Ectodermal cell (in vitro differentiated cells): ENCODE measurements around the gene C18orf63. TPM values are rescaled to one million over a fixed set of nuclear protein-coding genes. Genes with fewer than 3 reads are reported as not detected.

Source experiments
- H3K27ac ChIP-seq: 2 replicates; pipeline ENCODE4 v1.7.0; 2013; ENCODE audit warnings: mild to moderate bottlenecking, low read depth, low read length; ENCODE audit not compliant: insufficient read depth, poor library complexity, severe bottlenecking
- H3K27me3 ChIP-seq: 2 replicates; pipeline ENCODE4 v1.7.0; 2013; ENCODE audit warnings: mild to moderate bottlenecking, low read length; ENCODE audit not compliant: insufficient read depth, control insufficient read depth, poor library complexity, severe bottlenecking
- H3K36me3 ChIP-seq: one replicate; pipeline ENCODE4 v1.7.0; 2013; ENCODE audit warnings: low read length; ENCODE audit not compliant: control insufficient read depth, insufficient read depth
- H3K4me1 ChIP-seq: one replicate; pipeline ENCODE4 v1.7.0; 2013; ENCODE audit warnings: low read length; ENCODE audit not compliant: control insufficient read depth, insufficient read depth
- H3K4me3 ChIP-seq: 2 replicates; pipeline ENCODE4 v1.7.0; 2013; ENCODE audit warnings: low read depth, low read length, control low read depth; ENCODE audit not compliant: insufficient read depth
- H3K9me3 ChIP-seq: 2 replicates; pipeline ENCODE4 v1.7.0; 2013; ENCODE audit warnings: mild to moderate bottlenecking, low read length, moderate library complexity; ENCODE audit not compliant: control insufficient read depth
- whole genome bisulfite sequencing, 2 experiments: methylation state at CpG; one replicate each; pipeline ENCODE4 v1.1.7; 2013; ENCODE audit warnings: missing lambda C conversion rate in 2 of 2; 5-methylcytosine and 5-hydroxymethylcytosine counted together
- polyA plus RNA-seq, 4 experiments: library from polyadenylated mRNA; stranded (reverse); fragments of 50-300 nt; gene quantifications; one replicate each; pipeline ENCODE4 v1.2.3, GENCODE V29; 2013

C18orf63 gene
- polyA plus RNA-seq (2013, experiment 1 of 4): not detected
- not detected for polyA plus RNA-seq (2013, experiment 2 of 4)
- not detected for polyA plus RNA-seq (2013, experiment 3 of 4)
- polyA plus RNA-seq (2013, experiment 4 of 4): not detected

GRCh38 chr18:74315464-74316256 lies at the start of gene C18orf63:
C18orf63 (plus strand) TSS chr18:74315839; CDS start chr18:74317866, 2,027 bp downstream.
- Histone ChIP-seq H3K27me3 (no peaks in the 10 kb centered on the region), H3K9me3 (no peaks in the 10 kb centered on the region), H3K36me3 (no peaks in the 10 kb centered on the region), H3K4me1 (no peaks in the 10 kb centered on the region), H3K4me3 (no peak within 1 kb of the TSS), H3K27ac (no peak within 1 kb of the TSS)
- WGBS, 2 experiments: 91 to 92% methylated on average over 51 of the region's 51 CpGs

GRCh38 chr18:74266161-74266560 lies 49.5 kb upstream of the C18orf63 start:
- no peaks in the 10 kb centered on the region for H3K27me3 ChIP-seq
- H3K36me3 ChIP-seq: no peaks in the 10 kb centered on the region
- H3K9me3 ChIP-seq: no peaks in the 10 kb centered on the region
- no peak overlapping the region for H3K27ac ChIP-seq
- no peak overlapping the region for H3K4me3 ChIP-seq
- 72 to 73% methylated on average over 9 of the region's 9 CpGs for WGBS, 2 experiments
- H3K4me1 ChIP-seq: no peaks in the 10 kb centered on the region

- Histone ChIP-seq H3K4me3 (no peak overlapping the region), H3K36me3 (no peaks in the 10 kb centered on the region), H3K27me3 (no peaks in the 10 kb centered on the region), H3K27ac (no peak overlapping the region), H3K4me1 (no peaks in the 10 kb centered on the region), H3K9me3 (no peaks in the 10 kb centered on the region)
- 93 to 95% methylated on average over 7 of the region's 7 CpGs for WGBS, 2 experiments
These were observed 47.5 kb upstream of the C18orf63 start for GRCh38 chr18:74268175-74268574.

- no peaks in the 10 kb centered on the region for H3K36me3 ChIP-seq
- H3K27me3 ChIP-seq: no peaks in the 10 kb centered on the region
- no peaks in the 10 kb centered on the region for H3K4me1 ChIP-seq
- no peak overlapping the region for H3K4me3 ChIP-seq
- H3K27ac ChIP-seq: no peak overlapping the region
- H3K9me3 ChIP-seq: no peaks in the 10 kb centered on the region
- WGBS, 2 experiments: 82 to 83% methylated on average over 11 of the region's 11 CpGs
These were observed 46.6 kb upstream of the C18orf63 start for GRCh38 chr18:74268933-74269620.

- 93 to 97% methylated on average over 1 to 2 of the region's 3 CpGs for WGBS, 2 experiments
- Histone ChIP-seq H3K4me1 (no peaks in the 10 kb centered on the region), H3K27me3 (no peaks in the 10 kb centered on the region), H3K36me3 (no peaks in the 10 kb centered on the region), H3K9me3 (no peaks in the 10 kb centered on the region), H3K4me3 (no peak overlapping the region), H3K27ac (no peak overlapping the region)
These were observed 44.0 kb upstream of the C18orf63 start for GRCh38 chr18:74271635-74272034.

DNA sequence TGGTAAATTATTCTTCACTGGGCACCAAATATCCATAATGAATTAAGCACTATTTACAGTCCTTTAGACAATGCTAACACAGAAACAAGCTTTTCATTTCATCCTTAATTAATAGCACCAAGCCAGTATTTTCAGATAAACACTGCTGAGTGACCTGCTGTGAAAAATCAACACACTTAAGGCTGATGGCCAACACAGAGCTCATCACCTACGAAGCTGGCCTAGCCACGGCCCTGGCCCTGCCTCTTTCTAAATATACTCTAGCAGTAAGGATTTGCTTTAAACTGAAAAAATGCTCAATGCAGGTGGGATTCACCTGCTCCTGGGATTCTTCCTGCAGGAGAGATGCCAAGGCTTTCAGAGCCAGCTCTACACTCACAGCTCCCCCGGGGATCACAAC lies 42.2 kb upstream of the C18orf63 start:
- Histone ChIP-seq H3K27me3 (no peaks in the 10 kb centered on the region), H3K9me3 (no peaks in the 10 kb centered on the region), H3K27ac (no peak overlapping the region), H3K4me3 (no peak overlapping the region), H3K36me3 (no peaks in the 10 kb centered on the region), H3K4me1 (no peaks in the 10 kb centered on the region)
- 88 to 93% methylated on average over 3 of the region's 3 CpGs for WGBS, 2 experiments

- Histone ChIP-seq H3K4me3 (no peak overlapping the region), H3K27me3 (no peaks in the 10 kb centered on the region), H3K36me3 (no peaks in the 10 kb centered on the region), H3K9me3 (no peaks in the 10 kb centered on the region), H3K27ac (no peak overlapping the region), H3K4me1 (no peaks in the 10 kb centered on the region)
- 90 to 92% methylated on average over 4 of the region's 4 CpGs for WGBS, 2 experiments
These were observed 40.9 kb upstream of the C18orf63 start for GRCh38 chr18:74274700-74275099.

- H3K27ac ChIP-seq: no peak overlapping the region
- no peaks in the 10 kb centered on the region for H3K36me3 ChIP-seq
- no peaks in the 10 kb centered on the region for H3K9me3 ChIP-seq
- 92 to 94% methylated on average over 11 of the region's 11 CpGs for WGBS, 2 experiments
- no peaks in the 10 kb centered on the region for H3K27me3 ChIP-seq
- H3K4me1 ChIP-seq: peaks cover 1% of the 10 kb centered on the region
- no peak overlapping the region for H3K4me3 ChIP-seq
These were observed 39.9 kb upstream of the C18orf63 start for GRCh38 chr18:74275736-74276135.

- no peak overlapping the region for H3K27ac ChIP-seq
- 93 to 96% methylated on average over 10 of the region's 10 CpGs for WGBS, 2 experiments
- H3K4me3 ChIP-seq: no peak overlapping the region
- peaks cover 10% of the 10 kb centered on the region for H3K4me1 ChIP-seq
- H3K9me3 ChIP-seq: no peaks in the 10 kb centered on the region
- H3K36me3 ChIP-seq: no peaks in the 10 kb centered on the region
- no peaks in the 10 kb centered on the region for H3K27me3 ChIP-seq
These were observed 39.0 kb upstream of the C18orf63 start for GRCh38 chr18:74276609-74277008.

DNA sequence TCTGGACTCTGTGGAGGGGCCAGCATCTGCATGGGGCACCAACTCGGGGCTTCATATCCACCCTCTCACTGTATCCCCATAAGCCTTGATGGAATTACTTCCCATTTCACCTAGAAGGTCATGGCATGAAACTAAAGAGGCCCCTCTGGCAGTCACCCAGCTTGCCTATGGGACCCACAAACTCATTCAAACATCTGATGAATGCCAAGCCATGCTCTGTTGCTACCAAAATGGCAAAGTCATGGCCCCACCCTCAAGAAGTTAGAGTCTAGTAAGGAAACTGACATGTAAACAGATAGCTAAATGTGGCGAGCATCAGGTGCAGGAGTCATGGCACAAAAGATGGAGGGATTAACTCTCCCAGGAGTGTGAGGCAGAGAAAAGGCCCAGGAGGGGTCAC lies 38.3 kb upstream of the C18orf63 start:
- Histone ChIP-seq H3K9me3 (no peaks in the 10 kb centered on the region), H3K27ac (no peak overlapping the region), H3K27me3 (no peaks in the 10 kb centered on the region), H3K4me3 (no peak overlapping the region), H3K4me1 (peaks cover 15% of the 10 kb centered on the region), H3K36me3 (no peaks in the 10 kb centered on the region)
- WGBS, 2 experiments: 89 to 94% methylated on average over 2 of the region's 2 CpGs
